Uterus (tissue), 4 donors: ENCODE measurements around the gene ZNF763. TPM values are rescaled to one million over a fixed set of nuclear protein-coding genes. Genes with fewer than 3 reads are reported as not detected.
"Not testable (repeated sequence)": the region's sequence is repeated elsewhere in the genome, so short reads cannot be mapped to it uniquely, and the experiment has no call there.

Experiments used
- DNase-seq, 2 donors: peaks; one replicate each; pipeline ENCODE4 v3.0.0-alpha.2; 2019 to 2020
- H3K27ac ChIP-seq, 2 donors: fragments of 200-600 bp; sonication (generic); 1 replicate in 1 of 2; 2 replicates in 1 of 2; pipeline ENCODE4 v1.5.1; 2016 to 2018
- H3K27me3 ChIP-seq, 2 donors: fragments of 200-600 bp; sonication (generic); one replicate each; pipeline ENCODE4 v1.5.1; 2018 to 2019; ENCODE audit warnings: control low read depth in 1 of 2
- H3K36me3 ChIP-seq, 2 donors: fragments of 200-600 bp; sonication (generic); one replicate each; pipeline ENCODE4 v1.5.1; 2019; ENCODE audit warnings: control low read depth in 1 of 2
- H3K4me1 ChIP-seq, 2 donors: fragments of 200-600 bp; sonication (generic); one replicate each; pipeline ENCODE4 v1.5.1; 2018 to 2019; ENCODE audit warnings: control low read depth in 1 of 2
- H3K4me3 ChIP-seq, 2 donors: fragments of 200-600 bp; sonication (generic); 1 replicate in 1 of 2; 2 replicates in 1 of 2; pipeline ENCODE4 v1.5.1; 2018 to 2019; ENCODE audit warnings: mild to moderate bottlenecking in 1 of 2
- H3K9me3 ChIP-seq, 2 donors: fragments of 200-600 bp; sonication (generic); one replicate each; pipeline ENCODE4 v1.5.1; 2019; ENCODE audit warnings: control low read depth in 1 of 2
- POLR2A ChIP-seq, 2 donors: fragments of 450-650 bp; IDR thresholded peaks; one replicate each; pipeline ENCODE4 v1.6.1; 2016; ENCODE audit warnings: antibody characterized with exemption in 2 of 2, mild to moderate bottlenecking in 1 of 2, moderate library complexity in 1 of 2
- intact Hi-C: fragments of 100-400 bp; cut with DNase I; formaldehyde crosslinking; loops from one replicate; pipeline ENCODE4 v1.15.1; 2023; ENCODE audit warnings: low total_unique reads
- total RNA-seq, 4 donors: library from RNA; depleted of rRNA in 3 of 4; stranded (reverse); fragments of >200 nt in 3 of 4; gene quantifications; one replicate each; pipeline versions ENCODE4 v1.1.0 to v1.2.4, GENCODE V29; 2014 to 2023
- TF ChIP-seq, protein P1 (sequence below), 4 experiments: fragments of 200-600 bp in 2 of 4; fragments of 450-650 bp in 2 of 4; sonication (generic) in 2 of 4; IDR thresholded peaks; one replicate each; pipeline ENCODE4 v1.5.1; 2016 to 2019; ENCODE audit warnings: antibody characterized with exemption in 4 of 4, mild to moderate bottlenecking in 2 of 4, moderate library complexity in 1 of 4
- donor health status: DM: yes; HTN: yes; CAD: no.

The ZNF763 gene
- total RNA-seq, 4 donors from 2014 or later: 0.88 to 6.0 (median 1.7) TPM

DNA sequence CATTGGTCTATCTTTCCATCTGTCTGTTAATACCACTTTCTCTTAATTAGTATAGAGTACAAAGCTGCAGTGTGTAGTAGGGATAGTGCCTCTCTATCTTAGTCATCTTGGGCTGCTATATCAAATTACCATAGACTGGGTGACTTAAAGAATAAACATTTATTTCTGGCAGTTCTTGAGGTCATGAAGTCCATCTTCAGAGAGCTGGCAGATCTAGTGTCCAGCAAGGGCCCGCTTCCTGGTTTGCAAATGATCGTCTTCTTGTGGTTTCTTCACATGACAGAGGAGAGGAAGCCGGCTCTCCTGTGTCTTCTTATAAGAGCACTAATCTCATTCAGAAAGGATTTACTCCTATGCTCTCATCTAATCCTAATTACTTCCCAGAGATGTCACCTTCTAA is 33.8 kb upstream of the ZNF763 start:
- TF ChIP-seq, protein P1, sequence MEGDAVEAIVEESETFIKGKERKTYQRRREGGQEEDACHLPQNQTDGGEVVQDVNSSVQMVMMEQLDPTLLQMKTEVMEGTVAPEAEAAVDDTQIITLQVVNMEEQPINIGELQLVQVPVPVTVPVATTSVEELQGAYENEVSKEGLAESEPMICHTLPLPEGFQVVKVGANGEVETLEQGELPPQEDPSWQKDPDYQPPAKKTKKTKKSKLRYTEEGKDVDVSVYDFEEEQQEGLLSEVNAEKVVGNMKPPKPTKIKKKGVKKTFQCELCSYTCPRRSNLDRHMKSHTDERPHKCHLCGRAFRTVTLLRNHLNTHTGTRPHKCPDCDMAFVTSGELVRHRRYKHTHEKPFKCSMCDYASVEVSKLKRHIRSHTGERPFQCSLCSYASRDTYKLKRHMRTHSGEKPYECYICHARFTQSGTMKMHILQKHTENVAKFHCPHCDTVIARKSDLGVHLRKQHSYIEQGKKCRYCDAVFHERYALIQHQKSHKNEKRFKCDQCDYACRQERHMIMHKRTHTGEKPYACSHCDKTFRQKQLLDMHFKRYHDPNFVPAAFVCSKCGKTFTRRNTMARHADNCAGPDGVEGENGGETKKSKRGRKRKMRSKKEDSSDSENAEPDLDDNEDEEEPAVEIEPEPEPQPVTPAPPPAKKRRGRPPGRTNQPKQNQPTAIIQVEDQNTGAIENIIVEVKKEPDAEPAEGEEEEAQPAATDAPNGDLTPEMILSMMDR (IDR thresholded peaks at IDR 0.05): no peak
- TF ChIP-seq POLR2A (IDR thresholded peaks at IDR 0.05): no peak
- intact Hi-C loops: no loop called here
- DNase-seq: no peak
- no peaks in the 10 kb centered on the region for H3K27me3 ChIP-seq
- H3K4me1 ChIP-seq: no peaks in the 10 kb centered on the region
- no peaks in the 10 kb centered on the region for H3K36me3 ChIP-seq
- H3K27ac ChIP-seq: no peak overlapping the region
- H3K4me3 ChIP-seq: no peak overlapping the region
- peaks cover 0 to 7% of the 10 kb centered on the region in 2 donors for H3K9me3 ChIP-seq

DNA sequence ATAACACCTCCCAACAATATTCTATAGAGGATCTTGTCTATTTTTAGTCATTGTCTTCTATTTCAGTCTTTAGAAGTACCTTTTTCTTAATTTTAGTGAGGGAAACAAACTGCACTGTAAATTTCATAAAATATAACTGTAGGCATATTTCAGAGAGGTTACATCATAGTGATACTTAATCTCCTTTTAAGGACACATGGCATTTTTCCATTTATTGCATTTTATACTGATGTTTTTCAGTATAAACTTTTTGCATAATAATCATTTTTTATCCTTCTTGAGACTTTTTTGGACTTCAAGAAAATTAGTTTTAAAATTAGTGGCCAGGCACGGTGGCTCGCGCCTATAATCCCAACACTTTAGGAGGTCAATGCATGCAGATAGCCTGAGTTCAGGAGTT is 33.3 kb upstream of the ZNF763 start:
- H3K9me3 ChIP-seq: peaks cover 0 to 7% of the 10 kb centered on the region in 2 donors
- no peak for DNase-seq
- TF ChIP-seq, protein P1 (IDR thresholded peaks at IDR 0.05): no peak
- no peak for TF ChIP-seq POLR2A (IDR thresholded peaks at IDR 0.05)
- H3K27me3 ChIP-seq: no peaks in the 10 kb centered on the region
- H3K27ac ChIP-seq: no peak overlapping the region
- no peaks in the 10 kb centered on the region for H3K4me1 ChIP-seq
- intact Hi-C loops: no loop called here
- H3K36me3 ChIP-seq: no peaks in the 10 kb centered on the region
- H3K4me3 ChIP-seq: no peak overlapping the region

DNA sequence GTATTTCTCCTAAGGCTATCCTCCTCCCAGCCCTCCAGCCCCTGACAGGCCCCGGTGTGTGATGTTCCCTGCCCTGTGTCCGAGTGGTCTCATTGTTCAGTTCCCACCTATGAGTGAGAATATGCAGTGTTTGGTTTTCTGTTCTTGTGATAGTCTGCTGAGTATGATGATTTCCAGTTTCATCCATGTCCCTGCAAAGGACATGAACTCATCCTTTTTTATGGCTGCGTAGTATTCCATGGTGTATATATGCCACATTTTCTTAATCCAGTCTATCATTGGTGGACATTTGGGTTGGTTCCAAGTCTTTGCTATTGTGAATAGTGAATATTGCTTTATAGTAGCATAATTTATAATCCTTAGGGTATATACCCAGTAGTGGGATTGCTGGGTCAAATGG is 29.0 kb upstream of the ZNF763 start:
- H3K4me3 ChIP-seq, DNase-seq, H3K36me3 ChIP-seq, H3K27ac ChIP-seq, H3K27me3 ChIP-seq, intact Hi-C loops, H3K4me1 ChIP-seq: not testable (repeated sequence)
- peaks cover 0 to 25% of the 10 kb centered on the region in 2 donors for H3K9me3 ChIP-seq

DNA sequence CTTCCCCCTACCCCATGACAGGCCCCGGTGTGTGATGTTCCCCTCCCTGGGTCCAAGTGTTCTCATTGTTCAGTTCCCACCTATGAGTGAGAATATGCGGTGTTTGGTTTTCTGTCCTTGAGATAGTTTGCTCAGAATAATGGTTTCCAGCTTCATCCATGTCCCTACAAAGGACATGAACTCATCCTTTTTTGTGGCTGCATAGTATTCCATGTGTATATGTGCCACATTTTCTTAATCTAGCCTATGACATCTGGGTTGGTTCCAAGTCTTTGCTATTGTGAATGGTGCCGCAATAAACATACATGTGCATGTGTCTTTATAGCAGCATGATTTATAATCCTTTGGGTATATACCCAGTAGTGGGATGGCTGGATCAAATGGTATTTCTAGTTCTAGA is 26.5 kb upstream of the ZNF763 start:
- intact Hi-C loops, H3K27ac ChIP-seq, H3K4me1 ChIP-seq, H3K27me3 ChIP-seq, H3K4me3 ChIP-seq, DNase-seq, H3K36me3 ChIP-seq: not testable (repeated sequence)
- peaks cover 0 to 48% of the 10 kb centered on the region in 2 donors for H3K9me3 ChIP-seq

DNA sequence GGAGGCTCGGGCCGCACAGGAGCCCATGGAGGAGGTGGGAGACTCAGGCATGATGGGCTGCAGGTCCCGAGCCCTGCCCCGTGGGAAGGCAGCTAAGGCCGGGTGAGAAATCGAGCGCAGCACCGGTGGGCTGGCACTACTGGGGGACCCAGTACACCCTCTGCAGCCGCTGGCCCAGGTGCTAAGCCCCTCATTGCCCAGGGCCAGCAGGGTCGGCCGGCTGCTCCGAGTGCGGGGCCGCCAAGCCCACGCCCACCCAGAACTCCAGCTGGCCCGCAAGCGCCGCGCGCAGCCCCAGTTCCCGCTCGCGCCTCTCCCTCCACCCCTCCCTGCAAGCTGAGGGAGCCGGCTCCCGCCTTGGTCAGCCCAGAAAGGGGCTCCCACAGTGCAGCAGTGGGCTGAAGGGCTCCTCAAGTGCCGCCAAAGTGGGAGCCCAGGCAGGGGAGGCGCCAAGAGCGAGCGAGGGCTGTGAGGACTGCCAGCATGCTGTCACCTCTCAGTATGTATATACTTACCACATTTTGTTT is 23.4 kb upstream of the ZNF763 start:
- H3K27ac ChIP-seq, H3K4me1 ChIP-seq, H3K36me3 ChIP-seq, intact Hi-C loops, DNase-seq, H3K27me3 ChIP-seq, H3K4me3 ChIP-seq: not testable (repeated sequence)
- peaks cover 0 to 70% of the 10 kb centered on the region in 2 donors for H3K9me3 ChIP-seq

DNA sequence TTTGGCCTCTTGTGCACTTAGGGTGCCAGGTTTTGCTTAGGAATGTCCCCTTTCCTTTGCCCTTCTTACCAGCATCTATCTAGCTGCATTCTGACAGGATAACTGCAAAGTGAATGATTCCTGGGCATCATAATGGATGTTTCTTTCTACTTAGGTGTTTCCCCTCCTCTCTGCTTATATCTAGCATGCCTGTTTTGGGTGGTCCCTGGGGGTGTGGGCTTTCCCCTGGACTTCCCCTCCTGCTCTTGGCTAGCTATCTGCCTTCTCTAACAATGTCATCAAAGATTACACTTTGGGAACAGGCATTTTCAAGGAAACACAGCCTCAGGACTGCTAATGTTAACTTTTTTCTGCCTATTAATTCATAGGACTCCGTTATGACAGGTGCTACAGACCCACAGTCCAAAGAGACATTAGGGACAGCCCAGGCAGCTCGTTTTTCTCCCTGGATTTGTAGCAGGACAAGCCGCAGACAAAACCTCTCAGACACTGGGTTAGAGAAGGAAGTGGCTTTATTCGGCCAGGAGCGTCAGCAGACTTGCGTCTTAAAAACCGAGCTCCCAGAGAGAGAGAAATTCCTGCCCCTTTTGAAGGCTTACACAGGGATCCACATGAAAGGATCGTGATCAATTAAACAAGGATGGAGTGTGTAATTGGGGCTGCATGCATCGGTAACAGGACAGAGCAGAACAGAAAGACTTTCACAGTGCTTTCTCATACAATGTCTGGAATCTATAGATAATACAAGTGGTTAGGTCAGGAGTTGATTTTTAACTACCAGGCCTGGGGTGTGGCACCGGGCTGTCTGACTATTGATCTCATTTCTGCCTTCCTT is 22.6 kb upstream of the ZNF763 start:
- intact Hi-C loops: no loop called here
- no peaks in the 10 kb centered on the region for H3K36me3 ChIP-seq

More for the DNA sequence above, 22.6 kb upstream of the ZNF763 start:
- no peak for TF ChIP-seq POLR2A (IDR thresholded peaks at IDR 0.05)
- TF ChIP-seq, protein P1 (IDR thresholded peaks at IDR 0.05): no peak
- Histone ChIP-seq H3K4me1 (no peaks in the 10 kb centered on the region), H3K4me3 (no peak overlapping the region), H3K27me3 (no peaks in the 10 kb centered on the region), H3K27ac (no peak overlapping the region), H3K9me3 (peaks cover 0 to 78% of the 10 kb centered on the region in 2 donors)
- no peak for DNase-seq
